HepG2 (cell line): ENCODE results near the gene SMURF1. TPM values are rescaled to one million over a fixed set of nuclear protein-coding genes. Genes with fewer than 3 reads are reported as not detected.

Source experiments
- ATF7 ChIP-seq, 2 experiments: fragments of 450-650 bp in 1 of 2; sonication (generic) in 1 of 2; formaldehyde crosslinking in 1 of 2; IDR thresholded peaks; 2 replicates each; pipeline versions ENCODE4 v1.4.0 to v1.6.1; 2016 to 2020; ENCODE audit warnings: antibody characterized with exemption in 1 of 2, mild to moderate bottlenecking in 1 of 2, missing genetic modification reagents in 1 of 2
- CCAR2 ChIP-seq: fragments of 200-400 bp; formaldehyde crosslinking; optimal IDR thresholded peaks from 2 replicates; pipeline ENCODE3; 2018; ENCODE audit warnings: low read depth, mild to moderate bottlenecking, low read length, moderate library complexity
- DPF2 ChIP-seq: sonication (generic); formaldehyde crosslinking; IDR thresholded peaks from 2 replicates; pipeline ENCODE4 v1.4.0; 2020; ENCODE audit warnings: mild to moderate bottlenecking, low read depth, missing genetic modification reagents, borderline replicate concordance
- GTF3A ChIP-seq: sonication (generic); formaldehyde crosslinking; conservative IDR thresholded peaks from 2 replicates; pipeline ENCODE4 v1.4.0; 2020; ENCODE audit warnings: mild to moderate bottlenecking, missing genetic modification reagents
- TP53 ChIP-seq: sonication (generic); formaldehyde crosslinking; conservative IDR thresholded peaks from 2 replicates; pipeline ENCODE4 v1.4.0; 2020; ENCODE audit warnings: missing genetic modification reagents
- ZBTB49 ChIP-seq: sonication (generic); formaldehyde crosslinking; IDR thresholded peaks from 2 replicates; pipeline ENCODE4 v1.4.0; 2020; ENCODE audit warnings: missing genetic modification reagents, borderline replicate concordance
- ZFAT ChIP-seq: sonication (generic); formaldehyde crosslinking; conservative IDR thresholded peaks from 2 replicates; pipeline ENCODE4 v1.8.1; 2023; ENCODE audit warnings: missing genetic modification reagents, inconsistent platforms
- ZFP62 ChIP-seq: sonication (generic); formaldehyde crosslinking; IDR thresholded peaks from 2 replicates; pipeline ENCODE4 v1.4.0; 2020; ENCODE audit warnings: missing genetic modification reagents
- ZNF232 ChIP-seq: sonication (generic); formaldehyde crosslinking; IDR thresholded peaks from 2 replicates; pipeline ENCODE4 v1.4.0; 2020; ENCODE audit warnings: missing genetic modification reagents, borderline replicate concordance
- ZNF407 ChIP-seq: sonication (generic); formaldehyde crosslinking; IDR thresholded peaks from one replicate; pipeline ENCODE4 v1.5.1; 2020; ENCODE audit warnings: mild to moderate bottlenecking, missing genetic modification reagents; ENCODE audit errors: not compliant biosample characterization
- polyA plus RNA-seq, 8 experiments: library from polyadenylated mRNA; depleted of rRNA in 3 of 8; stranded (reverse) in 7 of 8; unstranded in 1 of 8; fragments of >200 nt; fragmentation: Illumina TruSeq in 4 of 8; extraction: Trizol in 4 of 8; gene quantifications; 2 replicates each; pipeline versions ENCODE4 v1.2.1 to v1.2.3, GENCODE V29; 2011 to 2016; ENCODE audit warnings: low read depth in 4 of 8, missing spikeins in 1 of 8, mixed read lengths in 1 of 8; ENCODE audit not compliant: insufficient read depth in 1 of 8
- total RNA-seq, 5 experiments: library from RNA; depleted of rRNA; stranded (reverse); fragments of >200 nt; fragmentation: Illumina TruSeq; extraction: Trizol; gene quantifications; 2 replicates each; pipeline ENCODE4 v1.2.3, GENCODE V29; 2016; ENCODE audit warnings: low read depth in 1 of 5

SMURF1 gene
- total and polyA plus RNA-seq, 2 of the 13 experiments (the other 11 are each of a cell fraction or from before 2014, with no cell fraction given) = 8.3 to 11.1 TPM

GRCh38 chr7:99129001-99129400 is 14.9 kb downstream of the SMURF1 start (continued):
- TF ChIP-seq GTF3A (CRISPR knock-in tag) = no peak
- no peak for TF ChIP-seq ZFAT (CRISPR knock-in tag)
- no peak for TF ChIP-seq ZBTB49 (CRISPR knock-in tag)
- TF ChIP-seq CCAR2 = no peak
- no peak for TF ChIP-seq ZFP62 (CRISPR knock-in tag)
- no peak for TF ChIP-seq TP53 (CRISPR knock-in tag)
- TF ChIP-seq ZNF407 = no peak
- TF ChIP-seq DPF2 = no peak
- TF ChIP-seq ATF7 (IDR thresholded peaks at IDR 0.05) = no peak
- no peak for TF ChIP-seq ATF7 (CRISPR knock-in tag; IDR thresholded peaks at IDR 0.05)
- no peak for TF ChIP-seq ZNF232
